Right lobe of liver (tissue), 4 donors: ENCODE measurements around the gene PTPRM.

ENCODE experiments used
- POLR2A ChIP-seq: fragments of 450-650 bp; IDR thresholded peaks from one replicate; pipeline ENCODE4 v1.6.1; 2017; ENCODE audit warnings: antibody characterized with exemption, mild to moderate bottlenecking
- TF ChIP-seq, protein P1 (sequence below), 4 donors: fragments of 200-600 bp in 3 of 4; fragments of 450-650 bp in 1 of 4; IDR thresholded peaks; one replicate each; pipeline versions ENCODE4 v1.5.1 to v1.8.0; 2016 to 2022; ENCODE audit warnings: antibody characterized with exemption in 4 of 4, mild to moderate bottlenecking in 2 of 4
- donor health status: DM: no; HTN: no; CAD: no.
- donor health status: DM: no; HTN: no; CAD: no.
- donor health status: DM: no; HTN: yes; CAD: no.

DNA sequence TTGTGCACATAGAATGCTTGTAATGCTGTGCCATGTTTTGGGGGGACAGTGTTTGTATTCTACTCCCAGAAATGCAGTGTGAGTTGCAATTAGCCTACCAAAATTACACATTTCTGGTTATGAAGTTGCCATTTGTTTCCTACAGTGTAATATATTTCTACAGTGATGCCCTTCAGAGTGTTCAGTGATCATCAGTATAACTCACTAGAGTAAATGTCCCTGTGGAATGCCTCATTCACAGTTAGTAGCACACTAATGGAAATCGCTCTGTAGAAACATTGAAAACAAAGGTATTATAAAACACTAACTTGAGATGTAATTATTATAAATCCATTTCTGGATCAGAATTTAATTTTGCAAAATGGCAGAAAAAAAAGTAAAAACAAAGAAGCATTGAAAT is 498.7 kb downstream of the PTPRM start:
- no peak for TF ChIP-seq POLR2A
- TF ChIP-seq, protein P1, sequence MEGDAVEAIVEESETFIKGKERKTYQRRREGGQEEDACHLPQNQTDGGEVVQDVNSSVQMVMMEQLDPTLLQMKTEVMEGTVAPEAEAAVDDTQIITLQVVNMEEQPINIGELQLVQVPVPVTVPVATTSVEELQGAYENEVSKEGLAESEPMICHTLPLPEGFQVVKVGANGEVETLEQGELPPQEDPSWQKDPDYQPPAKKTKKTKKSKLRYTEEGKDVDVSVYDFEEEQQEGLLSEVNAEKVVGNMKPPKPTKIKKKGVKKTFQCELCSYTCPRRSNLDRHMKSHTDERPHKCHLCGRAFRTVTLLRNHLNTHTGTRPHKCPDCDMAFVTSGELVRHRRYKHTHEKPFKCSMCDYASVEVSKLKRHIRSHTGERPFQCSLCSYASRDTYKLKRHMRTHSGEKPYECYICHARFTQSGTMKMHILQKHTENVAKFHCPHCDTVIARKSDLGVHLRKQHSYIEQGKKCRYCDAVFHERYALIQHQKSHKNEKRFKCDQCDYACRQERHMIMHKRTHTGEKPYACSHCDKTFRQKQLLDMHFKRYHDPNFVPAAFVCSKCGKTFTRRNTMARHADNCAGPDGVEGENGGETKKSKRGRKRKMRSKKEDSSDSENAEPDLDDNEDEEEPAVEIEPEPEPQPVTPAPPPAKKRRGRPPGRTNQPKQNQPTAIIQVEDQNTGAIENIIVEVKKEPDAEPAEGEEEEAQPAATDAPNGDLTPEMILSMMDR (IDR thresholded peaks at IDR 0.05), result no peak
